HepG2 (cell line): Measurements from ENCODE around the gene NR2F1. TPM values are rescaled to one million over a fixed set of nuclear protein-coding genes. Genes with fewer than 3 reads are reported as not detected.

Source experiments
- E2F2 ChIP-seq: sonication (generic); formaldehyde crosslinking; IDR thresholded peaks from 2 replicates; pipeline ENCODE4 v1.4.0; 2020; ENCODE audit warnings: missing genetic modification reagents, borderline replicate concordance
- MTA3 ChIP-seq: sonication (generic); formaldehyde crosslinking; IDR thresholded peaks from 2 replicates; pipeline ENCODE4 v1.4.0; 2020; ENCODE audit warnings: missing genetic modification reagents
- NFIB ChIP-seq: sonication (generic); formaldehyde crosslinking; IDR thresholded peaks from 2 replicates; pipeline ENCODE4 v1.9.0; 2021; ENCODE audit warnings: missing genetic modification reagents, mild to moderate bottlenecking, borderline replicate concordance
- NR2F6 ChIP-seq, 2 experiments: IDR thresholded peaks; 2 replicates each; pipeline ENCODE4 v1.6.1; 2016; ENCODE audit warnings: antibody characterized with exemption in 1 of 2, mild to moderate bottlenecking in 1 of 2
- PHF20 ChIP-seq: sonication (generic); formaldehyde crosslinking; IDR thresholded peaks from 2 replicates; pipeline ENCODE4 v1.5.0; 2020; ENCODE audit warnings: mild to moderate bottlenecking, missing genetic modification reagents
- PHF8 ChIP-seq: sonication (generic); formaldehyde crosslinking; IDR thresholded peaks from 2 replicates; pipeline ENCODE4 v1.5.0; 2020; ENCODE audit warnings: missing genetic modification reagents
- POGK ChIP-seq: sonication (generic); formaldehyde crosslinking; conservative IDR thresholded peaks from 2 replicates; pipeline ENCODE4 v1.8.0; 2022; ENCODE audit warnings: mild to moderate bottlenecking, moderate library complexity, missing genetic modification reagents
- POLR2AphosphoS5 ChIP-seq: IDR thresholded peaks from 2 replicates; pipeline ENCODE4 v1.6.1; 2012; ENCODE audit warnings: low read depth, low read length
- POLR2G ChIP-seq: fragments of 200-400 bp; formaldehyde crosslinking; IDR thresholded peaks from 2 replicates; pipeline ENCODE4 v1.6.1; 2018; ENCODE audit warnings: mild to moderate bottlenecking, low read depth, low read length, moderate library complexity
- SMAD1 ChIP-seq: sonication (generic); formaldehyde crosslinking; IDR thresholded peaks from 2 replicates; pipeline ENCODE4 v1.4.0; 2020; ENCODE audit warnings: missing genetic modification reagents, low read depth, mild to moderate bottlenecking, borderline replicate concordance
- SMARCE1 ChIP-seq: fragments of 450-650 bp; IDR thresholded peaks from 2 replicates; pipeline ENCODE4 v1.6.1; 2017; ENCODE audit warnings: borderline replicate concordance
- TAF15 ChIP-seq: fragments of 200-400 bp; formaldehyde crosslinking; IDR thresholded peaks from one replicate; pipeline ENCODE4 v1.6.1; 2018; ENCODE audit warnings: mild to moderate bottlenecking, low read depth, low read length; ENCODE audit not compliant: poor library complexity, severe bottlenecking
- TEF ChIP-seq: sonication (generic); formaldehyde crosslinking; IDR thresholded peaks from 2 replicates; pipeline ENCODE4 v1.5.0; 2020; ENCODE audit warnings: missing genetic modification reagents
- TFAP4 ChIP-seq: sonication (generic); IDR thresholded peaks from 2 replicates; pipeline ENCODE4 v1.6.1; 2016; ENCODE audit warnings: low read depth, borderline replicate concordance
- ZBTB1 ChIP-seq: sonication (generic); formaldehyde crosslinking; IDR thresholded peaks from 2 replicates; pipeline ENCODE4 v1.4.0; 2020; ENCODE audit warnings: missing genetic modification reagents, borderline replicate concordance
- ZBTB37 ChIP-seq: sonication (generic); formaldehyde crosslinking; IDR thresholded peaks from 2 replicates; pipeline ENCODE4 v1.4.0; 2020; ENCODE audit warnings: mild to moderate bottlenecking, missing genetic modification reagents
- ZNF160 ChIP-seq: sonication (generic); formaldehyde crosslinking; IDR thresholded peaks from 2 replicates; pipeline ENCODE4 v1.8.0; 2022; ENCODE audit warnings: mild to moderate bottlenecking, inconsistent platforms, missing genetic modification reagents
- ZNF17 ChIP-seq: sonication (generic); formaldehyde crosslinking; IDR thresholded peaks from 2 replicates; pipeline ENCODE4 v1.5.0; 2020; ENCODE audit warnings: mild to moderate bottlenecking, missing genetic modification reagents
- ZNF20 ChIP-seq: sonication (generic); formaldehyde crosslinking; IDR thresholded peaks from 2 replicates; pipeline ENCODE4 v1.4.0; 2020; ENCODE audit warnings: mild to moderate bottlenecking, moderate library complexity, missing genetic modification reagents
- ZNF234 ChIP-seq: sonication (generic); formaldehyde crosslinking; conservative IDR thresholded peaks from 2 replicates; pipeline ENCODE4 v1.5.1; 2020; ENCODE audit warnings: mild to moderate bottlenecking, missing genetic modification reagents
- ZNF264 ChIP-seq: sonication (generic); formaldehyde crosslinking; IDR thresholded peaks from 2 replicates; pipeline ENCODE4 v1.4.0; 2020; ENCODE audit warnings: missing genetic modification reagents
- ZNF274 ChIP-seq: sonication (generic); formaldehyde crosslinking; IDR thresholded peaks from 2 replicates; pipeline ENCODE4 v1.5.1; 2020; ENCODE audit warnings: mild to moderate bottlenecking, missing genetic modification reagents
- ZNF30 ChIP-seq: sonication (generic); formaldehyde crosslinking; IDR thresholded peaks from 2 replicates; pipeline ENCODE4 v1.5.0; 2020; ENCODE audit warnings: mild to moderate bottlenecking, missing genetic modification reagents
- ZNF570 ChIP-seq: sonication (generic); formaldehyde crosslinking; IDR thresholded peaks from 2 replicates; pipeline ENCODE4 v1.4.0; 2020; ENCODE audit warnings: mild to moderate bottlenecking, missing genetic modification reagents, borderline replicate concordance
- polyA plus RNA-seq, 8 experiments: library from polyadenylated mRNA; depleted of rRNA in 3 of 8; stranded (reverse) in 7 of 8; unstranded in 1 of 8; fragments of >200 nt; fragmentation: Illumina TruSeq in 4 of 8; extraction: Trizol in 4 of 8; gene quantifications; 2 replicates each; pipeline versions ENCODE4 v1.2.1 to v1.2.3, GENCODE V29; 2011 to 2016; ENCODE audit warnings: low read depth in 4 of 8, missing spikeins in 1 of 8, mixed read lengths in 1 of 8; ENCODE audit not compliant: insufficient read depth in 1 of 8
- total RNA-seq, 5 experiments: library from RNA; depleted of rRNA; stranded (reverse); fragments of >200 nt; fragmentation: Illumina TruSeq; extraction: Trizol; gene quantifications; 2 replicates each; pipeline ENCODE4 v1.2.3, GENCODE V29; 2016; ENCODE audit warnings: low read depth in 1 of 5

The NR2F1 gene
- total and polyA plus RNA-seq, 2 of the 13 experiments (the other 11 are each of a cell fraction or from before 2014, with no cell fraction given), result 17.1 to 59.7 TPM

- TF ChIP-seq ZNF570 (CRISPR knock-in tag), result no peak
- no peak for TF ChIP-seq MTA3 (CRISPR knock-in tag)
- TF ChIP-seq E2F2 (CRISPR knock-in tag), result no peak; the same call in 1 of the 2 replicates
- no peak for TF ChIP-seq ZNF234 (CRISPR knock-in tag)
- peak; percentile 65; the same call in 1 of the 2 replicates for TF ChIP-seq POGK
- TF ChIP-seq ZNF160 (CRISPR knock-in tag), result no peak
- no peak for TF ChIP-seq NFIB (CRISPR knock-in tag)
- TF ChIP-seq ZNF17 (CRISPR knock-in tag), result no peak
- no peak for TF ChIP-seq ZNF20
- TF ChIP-seq POLR2AphosphoS5, result no peak
- TF ChIP-seq ZNF274, result peak; percentile 66; the same call in 1 of the 2 replicates
- no peak for TF ChIP-seq TAF15
- no peak for TF ChIP-seq POLR2G
- TF ChIP-seq ZNF264, result no peak
- no peak for TF ChIP-seq PHF20
- no peak for TF ChIP-seq ZNF30 (CRISPR knock-in tag)
- TF ChIP-seq TFAP4, result no peak
- no peak for TF ChIP-seq ZBTB1 (CRISPR knock-in tag)
- peak; percentile 60 for TF ChIP-seq PHF8 (CRISPR knock-in tag)
- no peak for TF ChIP-seq ZBTB37
- TF ChIP-seq NR2F6 (IDR thresholded peaks at IDR 0.05), result no peak
- TF ChIP-seq NR2F6 (CRISPR knock-in tag; IDR thresholded peaks at IDR 0.05), result no peak
- TF ChIP-seq TEF, result no peak
- TF ChIP-seq SMARCE1, result no peak
- TF ChIP-seq SMAD1 (CRISPR knock-in tag), result no peak
These were observed 2.7 kb upstream of the NR2F1 start (continued) for GRCh38 chr5:93580063-93580926.
